H9 (cell line): ENCODE measurements around the gene ADCY1. TPM values are rescaled to one million over a fixed set of nuclear protein-coding genes. Genes with fewer than 3 reads are reported as not detected.

ENCODE experiments used
- DNase-seq: peaks from one replicate; pipeline ENCODE4 v3.0.0-alpha.2; 2017
- H2AFZ ChIP-seq: one replicate; pipeline ENCODE4 v1.6.1; 2013; ENCODE audit warnings: mild to moderate bottlenecking, low read length, control low read depth, moderate library complexity
- H2AK5ac ChIP-seq: 2 replicates; pipeline ENCODE4 v1.6.1; 2013; ENCODE audit warnings: low read length, control low read depth, mixed read lengths; ENCODE audit not compliant: insufficient read length
- H2BK120ac ChIP-seq: one replicate; pipeline ENCODE4 v1.6.1; 2013; ENCODE audit warnings: low read depth, mild to moderate bottlenecking, low read length, control low read depth, inconsistent platforms; ENCODE audit not compliant: poor library complexity, severe bottlenecking
- H2BK12ac ChIP-seq: 2 replicates; pipeline ENCODE4 v1.6.1; 2013; ENCODE audit warnings: low read length, control low read depth, mixed read lengths, low read depth; ENCODE audit not compliant: insufficient read length
- H2BK15ac ChIP-seq: 2 replicates; pipeline ENCODE4 v1.6.1; 2013; ENCODE audit warnings: low read depth, low read length, control low read depth
- H2BK20ac ChIP-seq: one replicate; pipeline ENCODE4 v1.6.1; 2013; ENCODE audit warnings: low read depth, mild to moderate bottlenecking, low read length, control low read depth, inconsistent platforms; ENCODE audit not compliant: poor library complexity, severe bottlenecking
- H2BK5ac ChIP-seq: 2 replicates; pipeline ENCODE4 v1.6.1; 2013; ENCODE audit warnings: low read length, control low read depth, mixed read lengths; ENCODE audit not compliant: insufficient read length
- H3K14ac ChIP-seq: 2 replicates; pipeline ENCODE4 v1.6.1; 2013; ENCODE audit warnings: low read length, control low read depth; ENCODE audit not compliant: insufficient read depth
- H3K18ac ChIP-seq: 2 replicates; pipeline ENCODE4 v1.6.1; 2013; ENCODE audit warnings: low read depth, mild to moderate bottlenecking, mixed read lengths, low read length, control low read depth; ENCODE audit not compliant: insufficient read length
- H3K23ac ChIP-seq: 2 replicates; pipeline ENCODE4 v1.6.1; 2013; ENCODE audit warnings: low read length, control low read depth, mixed read lengths, low read depth; ENCODE audit not compliant: insufficient read length
- H3K23me2 ChIP-seq: 2 replicates; pipeline ENCODE4 v1.6.1; 2013; ENCODE audit warnings: low read depth, mild to moderate bottlenecking, mixed read lengths, low read length, control low read depth; ENCODE audit not compliant: insufficient read length, poor library complexity, severe bottlenecking
- H3K27ac ChIP-seq: 2 replicates; pipeline ENCODE4 v1.5.1; 2013; ENCODE audit warnings: low read length, control low read depth, mixed read lengths, low read depth; ENCODE audit not compliant: insufficient read length
- H3K27me3 ChIP-seq: 2 replicates; pipeline ENCODE4 v1.6.1; 2013; ENCODE audit warnings: low read length, control low read depth, inconsistent platforms; ENCODE audit not compliant: insufficient read depth
- H3K4ac ChIP-seq: 2 replicates; pipeline ENCODE4 v1.6.1; 2013; ENCODE audit warnings: low read depth, mild to moderate bottlenecking, control low read depth, inconsistent platforms, low read length, moderate library complexity
- H3K4me1 ChIP-seq: 2 replicates; pipeline ENCODE4 v1.6.1; 2013; ENCODE audit warnings: low read length, control low read depth, inconsistent platforms; ENCODE audit not compliant: insufficient read depth
- H3K4me2 ChIP-seq: 2 replicates; pipeline ENCODE4 v1.6.1; 2013; ENCODE audit warnings: low read length, control low read depth, mixed read lengths; ENCODE audit not compliant: insufficient read length, insufficient read depth
- H3K56ac ChIP-seq: 2 replicates; pipeline ENCODE4 v1.6.1; 2013; ENCODE audit warnings: low read depth, mild to moderate bottlenecking, mixed read lengths, low read length, control low read depth; ENCODE audit not compliant: insufficient read length
- H3K79me1 ChIP-seq: 2 replicates; pipeline ENCODE4 v1.6.1; 2013; ENCODE audit warnings: low read depth, mild to moderate bottlenecking, moderate library complexity, low read length, control low read depth, inconsistent platforms; ENCODE audit not compliant: insufficient read depth, poor library complexity, severe bottlenecking
- H3K79me2 ChIP-seq: 2 replicates; pipeline ENCODE4 v1.6.1; 2013; ENCODE audit warnings: low read length, control low read depth, inconsistent platforms; ENCODE audit not compliant: insufficient read depth
- H3K9ac ChIP-seq: 2 replicates; pipeline ENCODE4 v1.6.1; 2013; ENCODE audit warnings: low read length, control low read depth, mixed read lengths; ENCODE audit not compliant: insufficient read length; ENCODE audit errors: extremely low read depth
- H3K9me3 ChIP-seq: one replicate; pipeline ENCODE4 v1.6.1; 2013; ENCODE audit warnings: low read depth, low read length, inconsistent platforms; ENCODE audit not compliant: control insufficient read depth
- H3T11ph ChIP-seq: one replicate; pipeline ENCODE4 v1.6.1; 2013; ENCODE audit warnings: mild to moderate bottlenecking, low read length, control low read depth, inconsistent platforms
- H4K20me1 ChIP-seq: one replicate; pipeline ENCODE4 v1.6.1; 2013; ENCODE audit not compliant: control insufficient read depth, insufficient read length, insufficient read depth
- H4K5ac ChIP-seq: 2 replicates; pipeline ENCODE4 v1.6.1; 2013; ENCODE audit warnings: low read depth, mild to moderate bottlenecking, mixed read lengths, low read length, control low read depth; ENCODE audit not compliant: insufficient read length
- H4K8ac ChIP-seq: replicated peaks from 2 replicates; pipeline ENCODE4 v1.6.1; 2013; ENCODE audit warnings: low read length, control low read depth, mixed read lengths, low read depth; ENCODE audit not compliant: insufficient read length
- H4K91ac ChIP-seq: 2 replicates; pipeline ENCODE4 v1.6.1; 2013; ENCODE audit warnings: low read depth, mild to moderate bottlenecking, moderate library complexity, mixed read lengths, low read length, control low read depth; ENCODE audit not compliant: insufficient read length
- H3K27ac Mint-ChIP-seq, 3 experiments: 2 replicates in 2 of 3; 3 replicates in 1 of 3; pipeline ENCODE4 v1.8.0; 2020 to 2021; ENCODE audit warnings: mixed read lengths in 3 of 3, mild to moderate bottlenecking in 1 of 3, moderate library complexity in 1 of 3
- H3K27me3 Mint-ChIP-seq: 2 replicates; pipeline ENCODE4 v1.8.0; 2021; ENCODE audit warnings: low read depth, mild to moderate bottlenecking, moderate library complexity, mixed read lengths
- H3K36me3 Mint-ChIP-seq, 3 experiments: 2 replicates in 2 of 3; 3 replicates in 1 of 3; pipeline ENCODE4 v1.8.0; 2020 to 2021; ENCODE audit warnings: low read depth in 3 of 3, mixed read lengths in 3 of 3; ENCODE audit not compliant: insufficient read depth in 1 of 3
- H3K4me1 Mint-ChIP-seq, 2 experiments: 2 replicates each; pipeline ENCODE4 v1.8.0; 2020; ENCODE audit warnings: mixed read lengths in 2 of 2
- H3K4me3 Mint-ChIP-seq, 2 experiments: 2 replicates in 1 of 2; 3 replicates in 1 of 2; pipeline ENCODE4 v1.8.0; 2020 to 2021; ENCODE audit warnings: mild to moderate bottlenecking in 2 of 2, mixed read lengths in 2 of 2, moderate library complexity in 1 of 2
- H3K9me3 Mint-ChIP-seq, 2 experiments: 2 replicates in 1 of 2; 3 replicates in 1 of 2; pipeline ENCODE4 v1.8.0; 2020; ENCODE audit warnings: mild to moderate bottlenecking in 2 of 2, mixed read lengths in 2 of 2, moderate library complexity in 1 of 2
- CTCF ChIP-seq: fragments of 200-600 bp; sonication (generic); conservative IDR thresholded peaks from 3 replicates; pipeline ENCODE4 v1.8.0; 2021; ENCODE audit warnings: antibody characterized with exemption, mild to moderate bottlenecking
- WGBS: extraction: QIAGEN DNeasy Blood & Tissue Kit; methylation state at CpG from one replicate; pipeline ENCODE4 v1.1.7; 2013; ENCODE audit warnings: missing lambda C conversion rate, low lambda C conversion rate, mixed read lengths; ENCODE audit not compliant: insufficient read length; ENCODE audit errors: extremely low coverage; 5-methylcytosine and 5-hydroxymethylcytosine counted together
- total RNA-seq: library from RNA; stranded (reverse); gene quantifications from 2 replicates; pipeline ENCODE4 v1.2.1, GENCODE V29; 2021

The ADCY1 gene
- total RNA-seq, 1 experiment from 2014 or later: 21.6 TPM

- no peak overlapping the region for H3K56ac ChIP-seq
- Mint-ChIP-seq H3K4me3 (no peak overlapping the region), H3K36me3 (peaks cover 1 to 5% (median 4%) of the 10 kb centered on the region in 3 experiments; a peak in 5 of 7 replicates), H3K27me3 (no peaks in the 10 kb centered on the region; the same call in 1 of the 2 replicates), H3K9me3 (peaks cover 0 to 7% of the 10 kb centered on the region in 2 experiments; a peak in 4 of 5 replicates), H3K4me1 (peaks cover 22 to 27% of the 10 kb centered on the region in 2 experiments), H3K27ac (peak overlapping the region in 2 of 3 experiments; percentile 59 to 79; a peak in 3 of 7 replicates)
- H3K9ac ChIP-seq: no peak overlapping the region
- no peaks in the 10 kb centered on the region for H4K20me1 ChIP-seq
- no peaks in the 10 kb centered on the region for H3K9me3 ChIP-seq
- H3K23me2 ChIP-seq: no peaks in the 10 kb centered on the region
- no peak overlapping the region for H3K18ac ChIP-seq
- no peak overlapping the region for H4K91ac ChIP-seq
- no peak for TF ChIP-seq CTCF
- H4K8ac ChIP-seq: no peak overlapping the region
- H4K5ac ChIP-seq: no peak overlapping the region
- no peak overlapping the region for H2AK5ac ChIP-seq
- no peak overlapping the region for H2BK12ac ChIP-seq
- no peak overlapping the region for H3K4ac ChIP-seq
- no CpG with 5 or more reads among the region's 10 CpGs for WGBS
- H3K79me1 ChIP-seq: no peaks in the 10 kb centered on the region
- H2BK5ac ChIP-seq: no peak overlapping the region
- H3K79me2 ChIP-seq: no peaks in the 10 kb centered on the region
- no peak overlapping the region for H3T11ph ChIP-seq
- H3K14ac ChIP-seq: no peak overlapping the region
- H3K4me2 ChIP-seq: no peak overlapping the region
- H2BK120ac ChIP-seq: no peak overlapping the region
- DNase-seq: peak; percentile 25
- H3K27me3 ChIP-seq: no peaks in the 10 kb centered on the region
- H2BK20ac ChIP-seq: no peak overlapping the region
- H3K4me1 ChIP-seq: no peaks in the 10 kb centered on the region
- H2AFZ ChIP-seq: no peak overlapping the region
- no peak overlapping the region for H3K27ac ChIP-seq
- H3K23ac ChIP-seq: no peak overlapping the region
- H2BK15ac ChIP-seq: no peak overlapping the region
Measured at GRCh38 chr7:45599851-45600706, 25.9 kb downstream of the ADCY1 start.
